ENCODE data around the gene LRRC59. TPM values are rescaled to one million over a fixed set of nuclear protein-coding genes. Genes with fewer than 3 reads are reported as not detected.
A peak's percentile ranks its signal among the peaks of the same experiment; 100 is the strongest.
"Not testable (repeated sequence)": the region's sequence is repeated elsewhere in the genome, so short reads cannot be mapped to it uniquely, and the experiment has no call there.

The LRRC59 gene
- total and polyA plus RNA-seq, 7 donors = 15.9 to 122 (median 48.0) TPM

DNA sequence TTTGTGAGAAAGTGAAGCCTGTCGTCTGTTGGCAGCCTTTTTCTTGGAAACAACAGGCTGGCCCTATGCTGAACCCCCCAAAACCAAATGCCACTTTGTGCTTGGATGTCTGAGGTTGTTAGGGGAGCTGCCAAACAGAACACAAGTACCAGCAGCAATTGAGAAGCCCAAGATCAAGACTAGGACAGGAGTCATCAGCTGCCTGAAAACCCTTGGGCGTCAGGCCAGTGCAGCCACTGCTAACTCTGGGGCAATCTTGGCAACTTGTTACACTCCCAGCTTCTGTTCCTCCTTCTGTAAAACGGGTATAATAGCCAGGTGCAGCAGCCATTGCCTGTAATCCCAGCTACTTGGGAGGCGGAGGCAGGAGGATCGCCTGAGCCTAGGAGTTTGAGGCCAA, 9.3 kb upstream of the LRRC59 start:
- Histone ChIP-seq H3K27ac (no peak overlapping the region), H3K36me3 (ENCODE audit: insufficient read depth in 1 of 2, low read depth in 1 of 2) (no peaks in the 10 kb centered on the region), H3K4me1 (no peaks in the 10 kb centered on the region), H3K9me3 (no peaks in the 10 kb centered on the region), H3K4me3 (no peak overlapping the region), H3K27me3 (ENCODE audit: insufficient read depth in 3 of 3, low read length in 2 of 3) (no peaks in the 10 kb centered on the region)
- TF ChIP-seq, protein P1, sequence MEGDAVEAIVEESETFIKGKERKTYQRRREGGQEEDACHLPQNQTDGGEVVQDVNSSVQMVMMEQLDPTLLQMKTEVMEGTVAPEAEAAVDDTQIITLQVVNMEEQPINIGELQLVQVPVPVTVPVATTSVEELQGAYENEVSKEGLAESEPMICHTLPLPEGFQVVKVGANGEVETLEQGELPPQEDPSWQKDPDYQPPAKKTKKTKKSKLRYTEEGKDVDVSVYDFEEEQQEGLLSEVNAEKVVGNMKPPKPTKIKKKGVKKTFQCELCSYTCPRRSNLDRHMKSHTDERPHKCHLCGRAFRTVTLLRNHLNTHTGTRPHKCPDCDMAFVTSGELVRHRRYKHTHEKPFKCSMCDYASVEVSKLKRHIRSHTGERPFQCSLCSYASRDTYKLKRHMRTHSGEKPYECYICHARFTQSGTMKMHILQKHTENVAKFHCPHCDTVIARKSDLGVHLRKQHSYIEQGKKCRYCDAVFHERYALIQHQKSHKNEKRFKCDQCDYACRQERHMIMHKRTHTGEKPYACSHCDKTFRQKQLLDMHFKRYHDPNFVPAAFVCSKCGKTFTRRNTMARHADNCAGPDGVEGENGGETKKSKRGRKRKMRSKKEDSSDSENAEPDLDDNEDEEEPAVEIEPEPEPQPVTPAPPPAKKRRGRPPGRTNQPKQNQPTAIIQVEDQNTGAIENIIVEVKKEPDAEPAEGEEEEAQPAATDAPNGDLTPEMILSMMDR (IDR thresholded peaks at IDR 0.05) = no peak
- intact Hi-C loops (cut with DNase I) = no loop called here
- no peak for DNase-seq
- WGBS, 3 donors = 70 to 79% (median 70%) methylated on average over 5 of the region's 5 CpGs
- no peak for ATAC-seq

DNA sequence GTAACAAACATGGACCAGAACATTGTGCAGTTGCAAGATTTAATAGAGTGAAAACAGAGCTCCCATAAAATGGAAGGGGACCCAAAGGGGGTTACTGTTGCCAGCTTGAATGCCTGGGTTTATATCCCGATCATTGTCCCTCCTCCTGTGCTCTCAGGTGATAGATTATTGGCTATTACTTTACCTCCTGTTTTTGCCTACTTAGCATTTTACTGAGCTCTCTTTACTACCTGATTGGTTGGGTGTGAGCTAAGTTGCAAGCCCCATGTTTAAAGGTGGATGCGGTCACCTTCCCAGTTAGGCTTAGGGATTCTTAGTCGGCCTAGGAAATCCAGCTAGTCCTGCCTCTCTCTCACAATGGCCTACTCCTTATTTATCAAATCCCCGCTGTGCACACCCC, 8.0 kb upstream of the LRRC59 start:
- H3K27ac ChIP-seq; H3K4me3 ChIP-seq; intact Hi-C loops (cut with DNase I); H3K9me3 ChIP-seq; H3K36me3 ChIP-seq (ENCODE audit: insufficient read depth in 1 of 2, low read depth in 1 of 2); ATAC-seq; DNase-seq; H3K4me1 ChIP-seq; H3K27me3 ChIP-seq (ENCODE audit: insufficient read depth in 3 of 3, low read length in 2 of 3): not testable (repeated sequence)
- 80 to 85% (median 84%) methylated on average over 4 of the region's 4 CpGs for WGBS, 3 donors

DNA sequence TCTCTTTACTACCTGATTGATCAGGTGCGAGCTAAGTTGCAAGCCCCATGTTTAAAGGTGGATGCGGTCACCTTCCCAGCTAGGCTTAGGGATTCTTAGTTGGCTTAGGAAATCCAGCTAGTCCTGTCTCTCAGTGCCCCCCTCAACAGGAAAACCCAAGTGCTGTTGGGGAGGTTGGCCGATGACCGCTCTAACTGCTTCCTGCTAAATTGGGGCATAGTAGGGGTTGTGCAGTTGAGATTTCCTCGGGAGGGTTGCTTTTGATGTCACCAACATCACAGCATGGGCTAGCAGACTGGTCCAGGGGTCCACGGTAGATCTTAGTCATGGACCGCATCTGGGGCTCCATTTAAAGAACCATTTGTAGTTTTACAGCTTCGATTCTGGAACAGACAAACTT, 2.3 kb upstream of the LRRC59 start:
- intact Hi-C loops (cut with DNase I) = not testable (repeated sequence)
- WGBS, 3 donors = 91 to 94% (median 92%) methylated on average over 8 of the region's 8 CpGs

DNA sequence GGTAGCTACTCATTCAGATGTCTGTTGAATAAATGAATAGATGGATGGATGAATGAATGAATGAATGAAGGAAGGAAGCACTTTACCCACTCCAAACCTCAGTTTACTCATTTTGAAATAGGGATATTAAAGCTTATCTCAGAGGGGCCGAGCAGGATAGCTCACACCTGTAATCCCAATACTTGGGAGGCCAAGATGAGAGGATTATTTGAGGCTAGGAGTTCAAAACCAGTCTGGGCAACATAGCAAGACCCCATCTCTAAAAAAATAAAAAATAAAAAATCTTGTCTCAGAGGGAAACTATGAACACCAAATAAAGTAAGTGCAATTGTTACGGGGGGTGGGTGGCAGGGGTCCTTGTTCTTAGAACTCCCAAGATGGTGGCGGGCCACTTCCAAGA, 1.3 kb upstream of the LRRC59 start:
- intact Hi-C loops (cut with DNase I); H3K4me3 ChIP-seq; DNase-seq; H3K9me3 ChIP-seq; H3K27ac ChIP-seq; ATAC-seq; H3K27me3 ChIP-seq (ENCODE audit: insufficient read depth in 3 of 3, low read length in 2 of 3): not testable (repeated sequence)
- Histone ChIP-seq H3K36me3 (ENCODE audit: insufficient read depth in 1 of 2, low read depth in 1 of 2) (peaks cover 10 to 14% of the 10 kb centered on the region in 2 donors), H3K4me1 (peaks cover 17% of the 10 kb centered on the region)
- WGBS, 3 donors = 97 to 100% (median 98%) methylated on average over 3 of the region's 3 CpGs

More for the DNA sequence above, 2.3 kb upstream of the LRRC59 start:
- H3K4me3 ChIP-seq; H3K27me3 ChIP-seq (ENCODE audit: insufficient read depth in 3 of 3, low read length in 2 of 3); H3K9me3 ChIP-seq; H3K27ac ChIP-seq; DNase-seq; ATAC-seq; H3K36me3 ChIP-seq (ENCODE audit: insufficient read depth in 1 of 2, low read depth in 1 of 2): not testable (repeated sequence)
- peaks cover 17% of the 10 kb centered on the region for H3K4me1 ChIP-seq

DNA sequence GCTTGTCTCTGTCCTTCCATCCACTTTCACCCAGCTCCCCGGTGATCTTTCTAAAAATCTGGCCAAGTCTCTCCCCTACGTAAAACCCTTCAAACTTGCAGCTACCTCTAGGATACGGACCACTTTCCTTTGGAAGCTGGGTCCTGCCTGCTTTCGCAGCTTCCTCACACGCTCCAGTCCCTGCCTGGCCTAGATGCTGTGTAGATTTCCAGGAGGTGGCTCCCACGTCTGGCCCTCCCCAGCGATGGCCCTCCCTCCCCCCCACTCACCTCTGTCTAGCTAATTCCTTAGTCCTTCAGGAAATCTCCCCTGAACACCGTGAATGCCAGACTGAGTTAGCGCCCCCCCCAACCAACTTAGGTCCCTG, 579 bp upstream of the LRRC59 start:
- ATAC-seq = no peak
- DNase-seq = no peak
- intact Hi-C loops (cut with DNase I) = no loop called here
- no peaks in the 10 kb centered on the region for H3K27me3 ChIP-seq (ENCODE audit: insufficient read depth in 3 of 3, low read length in 2 of 3)
- peak overlapping the region; percentile 95 for H3K4me3 ChIP-seq
- H3K4me1 ChIP-seq = peaks cover 17% of the 10 kb centered on the region
- no peak overlapping the region for H3K27ac ChIP-seq
- WGBS, 3 donors = 55 to 67% (median 60%) methylated on average over 9 of the region's 9 CpGs
- TF ChIP-seq, protein P1 (IDR thresholded peaks at IDR 0.05) = no peak
- H3K36me3 ChIP-seq (ENCODE audit: insufficient read depth in 1 of 2, low read depth in 1 of 2) = peaks cover 12 to 21% of the 10 kb centered on the region in 2 donors
- no peaks in the 10 kb centered on the region for H3K9me3 ChIP-seq

DNA sequence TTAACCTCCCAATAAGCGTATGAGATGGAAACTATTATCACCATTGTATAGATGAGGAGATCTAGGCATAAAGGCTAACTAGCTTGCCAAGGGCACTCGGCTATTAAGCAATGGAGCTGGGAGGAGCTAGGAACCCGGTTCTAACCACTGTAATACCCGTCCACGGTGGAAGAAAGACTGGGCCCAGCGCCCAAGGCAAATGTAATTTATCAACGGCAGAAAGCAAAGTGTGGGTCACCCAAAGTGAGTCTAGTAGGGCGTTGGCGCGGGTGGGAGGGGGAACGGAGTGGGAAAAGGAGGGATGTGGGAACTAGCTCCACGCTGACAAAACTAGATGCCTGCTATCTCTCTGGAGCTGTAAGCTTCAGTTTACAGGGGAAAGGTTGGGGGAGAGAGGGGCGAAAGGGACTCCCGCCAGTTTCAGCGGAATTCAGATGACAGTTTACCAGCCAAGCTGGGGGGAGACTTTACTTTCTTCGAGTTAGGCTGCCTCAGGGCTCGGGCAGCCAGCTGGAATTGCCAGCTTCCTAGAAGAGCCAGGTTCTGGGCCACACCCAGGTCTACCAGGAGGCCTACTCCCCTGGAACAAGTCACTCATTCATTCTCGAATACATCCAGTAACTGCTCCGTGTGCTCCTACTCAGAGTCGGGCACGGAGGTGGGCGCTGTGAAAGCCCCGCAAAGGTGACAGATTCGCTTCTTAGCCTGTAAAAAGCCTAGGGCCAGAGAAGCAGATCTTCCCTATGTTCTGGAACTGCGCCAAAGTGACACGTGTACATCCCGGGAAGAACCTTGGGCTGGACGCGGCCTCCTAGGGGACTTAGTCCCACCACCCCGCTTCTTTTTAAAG, 837 bp downstream of the LRRC59 start:
- TF ChIP-seq, protein P1 (IDR thresholded peaks at IDR 0.05) = no peak
- 5 to 8% (median 6%) methylated on average over 30 of the region's 30 CpGs for WGBS, 3 donors
- no peaks in the 10 kb centered on the region for H3K9me3 ChIP-seq
- H3K4me3 ChIP-seq = peak overlapping the region; percentile 95
- peaks cover 17% of the 10 kb centered on the region for H3K4me1 ChIP-seq
- peak; percentile 59 to 62 for DNase-seq
- peak overlapping the region; percentile 89 for H3K27ac ChIP-seq
- intact Hi-C loops (cut with DNase I) = no loop called here
- ATAC-seq = peak; percentile 45 to 75 (median 60)
- H3K27me3 ChIP-seq (ENCODE audit: insufficient read depth in 3 of 3, low read length in 2 of 3) = no peaks in the 10 kb centered on the region
- H3K36me3 ChIP-seq (ENCODE audit: insufficient read depth in 1 of 2, low read depth in 1 of 2) = peaks cover 18 to 36% of the 10 kb centered on the region in 2 donors
